ENCODE measurements around the gene SEMA5B.

The SEMA5B gene

GRCh38 chr3:122979211-122979610 is 48.4 kb downstream of the SEMA5B start:
- no peak for TF ChIP-seq YY1 (IDR thresholded peaks at IDR 0.05; ENCODE audit: low read depth)
- TF ChIP-seq USF1 (IDR thresholded peaks at IDR 0.05) = no peak
- no peak for TF ChIP-seq NFIC (IDR thresholded peaks at IDR 0.05)
- TF ChIP-seq CEBPB (IDR thresholded peaks at IDR 0.05) = no peak
- no peak for TF ChIP-seq CREB1 (IDR thresholded peaks at IDR 0.05; ENCODE audit: low read depth)
- TF ChIP-seq, protein P1, sequence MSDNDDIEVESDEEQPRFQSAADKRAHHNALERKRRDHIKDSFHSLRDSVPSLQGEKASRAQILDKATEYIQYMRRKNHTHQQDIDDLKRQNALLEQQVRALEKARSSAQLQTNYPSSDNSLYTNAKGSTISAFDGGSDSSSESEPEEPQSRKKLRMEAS (IDR thresholded peaks at IDR 0.05) = no peak
- TF ChIP-seq TAF1 (IDR thresholded peaks at IDR 0.05; ENCODE audit: low read depth) = no peak
- TF ChIP-seq EGR1 (IDR thresholded peaks at IDR 0.05) = no peak
- TF ChIP-seq TCF12 (IDR thresholded peaks at IDR 0.05; ENCODE audit: low read depth) = no peak
- no peak for TF ChIP-seq FOXM1 (IDR thresholded peaks at IDR 0.05; ENCODE audit: borderline replicate concordance, low read depth)
- no peak for TF ChIP-seq TEAD4 (IDR thresholded peaks at IDR 0.05)
- TF ChIP-seq EP300 (IDR thresholded peaks at IDR 0.05; ENCODE audit: borderline replicate concordance) = no peak
- TF ChIP-seq ZBTB7A (IDR thresholded peaks at IDR 0.05; ENCODE audit: low read depth) = no peak
- TF ChIP-seq, protein P2, sequence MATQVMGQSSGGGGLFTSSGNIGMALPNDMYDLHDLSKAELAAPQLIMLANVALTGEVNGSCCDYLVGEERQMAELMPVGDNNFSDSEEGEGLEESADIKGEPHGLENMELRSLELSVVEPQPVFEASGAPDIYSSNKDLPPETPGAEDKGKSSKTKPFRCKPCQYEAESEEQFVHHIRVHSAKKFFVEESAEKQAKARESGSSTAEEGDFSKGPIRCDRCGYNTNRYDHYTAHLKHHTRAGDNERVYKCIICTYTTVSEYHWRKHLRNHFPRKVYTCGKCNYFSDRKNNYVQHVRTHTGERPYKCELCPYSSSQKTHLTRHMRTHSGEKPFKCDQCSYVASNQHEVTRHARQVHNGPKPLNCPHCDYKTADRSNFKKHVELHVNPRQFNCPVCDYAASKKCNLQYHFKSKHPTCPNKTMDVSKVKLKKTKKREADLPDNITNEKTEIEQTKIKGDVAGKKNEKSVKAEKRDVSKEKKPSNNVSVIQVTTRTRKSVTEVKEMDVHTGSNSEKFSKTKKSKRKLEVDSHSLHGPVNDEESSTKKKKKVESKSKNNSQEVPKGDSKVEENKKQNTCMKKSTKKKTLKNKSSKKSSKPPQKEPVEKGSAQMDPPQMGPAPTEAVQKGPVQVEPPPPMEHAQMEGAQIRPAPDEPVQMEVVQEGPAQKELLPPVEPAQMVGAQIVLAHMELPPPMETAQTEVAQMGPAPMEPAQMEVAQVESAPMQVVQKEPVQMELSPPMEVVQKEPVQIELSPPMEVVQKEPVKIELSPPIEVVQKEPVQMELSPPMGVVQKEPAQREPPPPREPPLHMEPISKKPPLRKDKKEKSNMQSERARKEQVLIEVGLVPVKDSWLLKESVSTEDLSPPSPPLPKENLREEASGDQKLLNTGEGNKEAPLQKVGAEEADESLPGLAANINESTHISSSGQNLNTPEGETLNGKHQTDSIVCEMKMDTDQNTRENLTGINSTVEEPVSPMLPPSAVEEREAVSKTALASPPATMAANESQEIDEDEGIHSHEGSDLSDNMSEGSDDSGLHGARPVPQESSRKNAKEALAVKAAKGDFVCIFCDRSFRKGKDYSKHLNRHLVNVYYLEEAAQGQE (IDR thresholded peaks at IDR 0.05; ENCODE audit: low read depth) = no peak
- no peak for TF ChIP-seq RAD21 (IDR thresholded peaks at IDR 0.05; ENCODE audit: low read depth)

DNA sequence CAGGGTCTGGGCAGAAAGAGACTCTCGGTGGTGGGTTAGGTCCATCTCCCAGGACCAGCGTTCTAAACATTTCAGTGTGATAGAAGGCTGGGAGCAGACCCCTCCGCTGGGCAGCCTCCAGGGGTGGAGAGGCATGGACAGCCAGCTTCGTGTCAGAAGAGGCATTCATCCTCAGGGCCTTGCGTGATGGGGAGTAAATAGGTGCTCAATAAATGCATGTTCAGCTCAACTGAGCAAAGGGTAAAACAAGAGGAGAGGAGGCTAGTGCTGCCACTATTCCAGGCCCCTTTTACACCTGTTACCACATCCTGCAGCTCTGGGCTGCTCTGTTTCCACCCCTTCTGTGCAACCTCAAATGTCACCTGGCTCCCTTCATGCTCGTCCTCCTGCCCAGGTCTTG is 49.0 kb downstream of the SEMA5B start:
- TF ChIP-seq YY1 (IDR thresholded peaks at IDR 0.05; ENCODE audit: low read depth) (no peak), NFIC (IDR thresholded peaks at IDR 0.05) (no peak)

GRCh38 chr3:122977746-122978466 is 49.7 kb downstream of the SEMA5B start:
- TF ChIP-seq USF1 (IDR thresholded peaks at IDR 0.05) (no peak), TEAD4 (IDR thresholded peaks at IDR 0.05) (peak; percentile 86), EGR1 (IDR thresholded peaks at IDR 0.05) (peak; percentile 24; the same call in 1 of the 2 replicates), ZBTB7A (IDR thresholded peaks at IDR 0.05; ENCODE audit: low read depth) (0 out of 2 replicates have a peak, but pooled peaks have one; percentile 55), CEBPB (IDR thresholded peaks at IDR 0.05) (no peak), EP300 (IDR thresholded peaks at IDR 0.05; ENCODE audit: borderline replicate concordance) (0 out of 2 replicates have a peak, but pooled peaks have one; percentile 44), NFIC (IDR thresholded peaks at IDR 0.05) (peak; percentile 85), TCF12 (IDR thresholded peaks at IDR 0.05; ENCODE audit: low read depth) (peak; percentile 81)
- TF ChIP-seq, protein P1 (IDR thresholded peaks at IDR 0.05) = 0 out of 2 replicates have a peak, but pooled peaks have one; percentile 12
- TF ChIP-seq, protein P2 (IDR thresholded peaks at IDR 0.05; ENCODE audit: low read depth) = no peak

DNA sequence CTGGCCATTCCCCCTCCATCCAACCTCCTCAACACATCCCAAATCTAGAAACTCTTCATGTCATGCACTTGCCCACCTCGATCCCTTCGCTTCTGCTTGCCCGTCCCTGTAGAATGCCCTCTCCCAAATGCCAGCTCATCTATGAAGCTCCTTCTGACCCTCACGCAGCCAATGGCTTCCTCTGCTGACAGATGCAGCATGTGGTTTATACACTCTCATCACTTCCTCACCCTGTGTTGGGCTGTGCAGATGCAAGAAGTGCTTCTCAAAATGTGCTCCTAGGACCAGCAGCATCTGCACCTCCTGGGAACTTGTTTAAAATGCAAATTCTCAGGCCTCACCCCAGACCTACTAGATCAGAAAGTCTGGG is 51.7 kb downstream of the SEMA5B start:
- TF ChIP-seq CREB1 (IDR thresholded peaks at IDR 0.05; ENCODE audit: low read depth) (no peak), NFIC (IDR thresholded peaks at IDR 0.05) (no peak), YY1 (IDR thresholded peaks at IDR 0.05; ENCODE audit: low read depth) (no peak), RAD21 (IDR thresholded peaks at IDR 0.05; ENCODE audit: low read depth) (no peak)

GRCh38 chr3:122975163-122975923 is 52.2 kb downstream of the SEMA5B start:
- TF ChIP-seq NFIC (IDR thresholded peaks at IDR 0.05) = no peak
- TF ChIP-seq EP300 (IDR thresholded peaks at IDR 0.05; ENCODE audit: borderline replicate concordance) = 0 out of 2 replicates have a peak, but pooled peaks have one; percentile 22

DNA sequence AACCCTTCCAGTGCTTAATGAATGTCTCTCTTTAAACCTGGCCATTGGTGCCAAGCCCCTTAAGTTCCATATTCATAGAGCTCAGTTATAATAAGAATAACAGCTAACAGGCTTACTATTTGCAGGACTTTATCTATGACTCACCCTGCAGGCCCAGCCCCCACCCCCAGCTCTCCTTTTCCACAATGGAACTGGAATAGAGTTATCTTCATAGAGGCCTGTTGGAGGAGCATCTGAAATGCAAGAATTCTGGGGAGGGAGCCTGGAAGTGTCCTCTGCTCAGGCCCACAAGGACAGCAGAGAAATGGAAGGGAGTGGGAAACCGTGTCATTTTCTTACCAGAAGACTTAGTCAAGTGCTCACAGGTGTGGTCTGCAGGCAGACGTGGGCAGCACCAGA is 52.8 kb downstream of the SEMA5B start:
- TF ChIP-seq ZBTB7A (IDR thresholded peaks at IDR 0.05; ENCODE audit: low read depth) = no peak
- no peak for TF ChIP-seq USF1 (IDR thresholded peaks at IDR 0.05)
- TF ChIP-seq TAF1 (IDR thresholded peaks at IDR 0.05; ENCODE audit: low read depth) = no peak
- TF ChIP-seq NFIC (IDR thresholded peaks at IDR 0.05) = no peak

Data from Ishikawa (cell line).